Measurements from ENCODE around the gene KREMEN1.

The KREMEN1 gene

DNA sequence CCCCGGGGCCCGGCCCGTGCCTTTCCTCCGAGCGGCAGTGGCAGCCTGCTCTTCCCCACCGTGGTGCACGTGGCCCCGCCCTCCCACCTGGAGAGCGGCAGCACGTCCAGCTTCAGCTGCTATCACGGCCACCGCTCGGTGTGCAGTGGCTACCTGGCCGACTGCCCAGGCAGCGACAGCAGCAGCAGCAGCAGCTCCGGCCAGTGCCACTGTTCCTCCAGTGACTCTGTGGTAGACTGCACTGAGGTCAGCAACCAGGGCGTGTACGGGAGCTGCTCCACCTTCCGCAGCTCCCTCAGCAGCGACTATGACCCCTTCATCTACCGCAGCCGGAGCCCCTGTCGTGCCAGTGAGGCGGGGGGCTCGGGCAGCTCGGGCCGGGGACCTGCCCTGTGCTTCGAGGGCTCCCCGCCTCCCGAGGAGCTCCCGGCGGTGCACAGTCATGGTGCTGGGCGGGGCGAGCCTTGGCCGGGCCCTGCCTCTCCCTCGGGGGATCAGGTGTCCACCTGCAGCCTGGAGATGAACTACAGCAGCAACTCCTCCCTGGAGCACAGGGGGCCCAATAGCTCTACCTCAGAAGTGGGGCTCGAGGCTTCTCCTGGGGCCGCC is 23.1 kb upstream of the KREMEN1 start:
- no peak for DNase-seq

DNA sequence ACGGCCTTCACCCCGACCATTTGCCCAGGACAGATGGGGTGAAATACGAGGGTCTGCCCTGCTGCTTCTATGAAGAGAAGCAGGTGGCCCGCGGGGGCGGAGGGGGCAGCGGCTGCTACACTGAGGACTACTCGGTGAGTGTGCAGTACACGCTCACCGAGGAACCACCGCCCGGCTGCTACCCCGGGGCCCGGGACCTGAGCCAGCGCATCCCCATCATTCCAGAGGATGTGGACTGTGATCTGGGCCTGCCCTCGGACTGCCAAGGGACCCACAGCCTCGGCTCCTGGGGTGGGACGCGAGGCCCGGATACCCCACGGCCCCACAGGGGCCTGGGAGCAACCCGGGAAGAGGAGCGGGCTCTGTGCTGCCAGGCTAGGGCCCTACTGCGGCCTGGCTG is 22.4 kb upstream of the KREMEN1 start:
- no peak for DNase-seq

DNA sequence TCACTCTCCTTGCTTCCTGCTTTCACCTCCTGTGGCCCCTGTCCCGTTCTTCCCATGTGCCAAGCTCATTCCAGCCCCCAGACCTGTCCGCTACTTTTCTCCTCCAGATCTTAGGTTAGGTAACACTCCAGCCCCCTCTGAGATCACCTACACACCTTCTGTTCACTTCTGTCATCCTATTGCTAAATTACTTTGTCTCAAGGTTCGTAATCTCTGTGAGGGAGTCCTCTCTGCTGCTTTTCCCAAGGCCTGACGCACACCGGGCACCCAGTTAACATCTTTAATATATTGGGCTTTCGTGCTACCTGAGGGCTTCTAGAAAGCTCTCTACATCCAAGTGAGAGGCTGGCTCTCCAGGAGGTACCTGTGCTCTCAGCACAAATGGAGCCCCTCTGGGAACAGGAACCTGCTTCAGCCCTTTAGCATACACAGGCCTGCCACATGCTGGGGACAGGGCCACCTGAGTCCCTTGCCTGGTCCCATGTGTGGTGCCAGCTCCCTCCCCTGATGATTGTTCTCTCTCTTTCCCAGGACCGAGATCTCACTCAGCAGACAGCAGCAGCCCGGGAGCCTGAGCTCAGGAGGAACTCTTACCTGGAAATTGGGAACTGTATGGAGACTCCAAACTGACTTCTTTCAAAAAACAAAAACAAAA is 19.7 kb upstream of the KREMEN1 start:
- DNase-seq: no peak

DNA sequence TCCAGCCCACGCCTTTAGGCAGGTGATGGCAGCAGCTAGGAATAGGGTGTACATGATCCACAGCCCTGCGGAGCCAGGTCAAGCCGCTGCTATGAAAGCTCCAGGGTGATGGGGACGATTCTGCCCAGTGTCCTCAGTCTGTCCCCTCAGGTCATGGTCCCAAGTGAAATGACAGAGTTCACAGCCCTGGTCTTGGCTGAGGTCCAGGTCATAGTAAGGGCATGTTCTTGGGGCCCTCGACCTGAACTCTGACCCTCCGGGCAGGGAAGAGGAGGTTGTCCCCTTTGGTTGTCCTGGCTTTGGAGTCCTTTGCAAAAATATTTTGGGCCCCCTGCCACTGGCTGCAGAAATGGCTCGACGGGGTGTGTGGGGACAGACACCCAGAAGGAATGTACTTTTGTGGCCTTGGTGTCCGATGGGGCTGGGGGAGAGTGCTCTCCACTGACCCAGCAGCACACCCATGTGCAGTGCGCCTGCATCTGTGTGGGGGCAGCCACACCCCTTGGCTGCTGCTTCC is 18.5 kb upstream of the KREMEN1 start:
- DNase-seq: no peak

DNA sequence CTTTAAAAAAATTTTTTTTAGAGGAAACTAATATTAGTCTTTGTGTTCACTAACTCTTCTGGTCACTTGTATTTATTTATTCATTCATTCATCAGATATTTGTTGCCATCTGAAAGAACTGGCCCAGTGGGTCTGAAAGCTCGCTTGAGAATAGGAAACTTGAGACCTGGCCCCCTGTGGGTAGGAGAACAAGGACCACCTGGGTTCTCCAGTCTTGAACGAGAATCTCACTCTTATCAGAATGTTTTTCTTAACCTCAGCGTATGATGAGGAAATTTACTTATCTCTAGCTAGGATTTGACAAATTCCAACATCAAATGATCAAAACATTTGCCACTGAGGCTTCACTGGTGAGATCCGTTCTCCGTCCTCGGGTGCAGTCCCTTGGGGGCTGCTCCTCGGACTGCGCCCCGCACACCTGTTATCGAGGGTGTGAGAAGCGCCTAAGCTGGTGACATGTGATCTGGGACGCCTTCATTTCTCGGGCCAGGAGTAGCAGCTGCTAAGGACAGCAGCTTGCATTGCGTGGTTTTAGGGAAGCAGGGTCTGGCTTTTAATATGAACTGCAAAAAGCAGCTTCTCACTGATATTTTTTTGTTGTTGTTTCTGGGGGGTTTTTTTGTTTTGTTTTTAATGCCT is 17.5 kb upstream of the KREMEN1 start:
- no peak for DNase-seq

DNA sequence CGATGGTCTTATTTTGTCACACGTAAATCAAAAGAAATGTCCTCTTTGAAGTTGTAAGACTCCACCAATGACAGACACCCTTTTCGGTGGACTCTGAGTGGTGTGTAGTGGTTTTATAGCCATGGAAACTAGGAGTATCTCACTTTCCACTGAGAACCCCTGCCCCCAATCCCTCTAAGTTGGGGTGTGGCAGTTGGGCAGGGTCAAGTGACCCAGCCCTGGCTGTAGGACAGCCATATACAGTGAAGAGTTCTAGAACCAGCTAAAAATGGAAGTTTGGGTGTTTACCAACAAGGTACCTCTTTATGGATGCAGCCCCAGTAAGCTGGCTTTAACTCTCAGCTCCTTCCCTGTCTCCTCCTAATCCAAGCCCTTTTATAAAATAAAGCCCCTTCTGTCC is 16.4 kb upstream of the KREMEN1 start:
- DNase-seq: no peak

DNA sequence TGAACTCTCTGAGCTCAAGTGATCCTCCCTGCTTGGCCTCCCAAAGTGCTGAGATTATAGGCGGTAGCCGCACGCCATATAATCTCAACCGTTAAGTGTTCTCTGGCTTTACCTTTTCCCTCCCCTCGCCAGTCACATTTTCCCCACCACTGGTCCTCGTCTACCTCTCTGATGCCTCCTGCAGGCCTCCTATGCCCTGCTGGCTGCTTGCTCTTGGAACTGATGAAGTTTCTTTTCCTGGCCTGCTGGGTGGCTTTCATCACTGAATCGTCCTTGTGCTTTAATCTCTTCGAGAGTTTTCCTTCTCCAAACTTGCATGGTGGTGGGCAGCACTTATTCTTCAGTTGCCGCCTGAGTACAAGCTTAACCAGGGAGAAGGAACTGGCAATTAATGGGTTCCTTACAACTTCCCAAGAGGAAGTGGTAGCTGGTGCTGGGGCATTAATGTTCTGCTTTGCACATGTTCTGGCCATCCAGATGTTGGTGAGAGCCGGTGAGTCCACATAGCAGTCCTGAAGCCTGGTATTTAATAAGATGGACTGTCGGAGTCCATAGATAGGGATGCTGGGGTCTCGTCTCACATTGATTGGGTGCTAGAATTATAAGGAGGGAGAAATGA is 12.5 kb upstream of the KREMEN1 start:
- no peak for DNase-seq

DNA sequence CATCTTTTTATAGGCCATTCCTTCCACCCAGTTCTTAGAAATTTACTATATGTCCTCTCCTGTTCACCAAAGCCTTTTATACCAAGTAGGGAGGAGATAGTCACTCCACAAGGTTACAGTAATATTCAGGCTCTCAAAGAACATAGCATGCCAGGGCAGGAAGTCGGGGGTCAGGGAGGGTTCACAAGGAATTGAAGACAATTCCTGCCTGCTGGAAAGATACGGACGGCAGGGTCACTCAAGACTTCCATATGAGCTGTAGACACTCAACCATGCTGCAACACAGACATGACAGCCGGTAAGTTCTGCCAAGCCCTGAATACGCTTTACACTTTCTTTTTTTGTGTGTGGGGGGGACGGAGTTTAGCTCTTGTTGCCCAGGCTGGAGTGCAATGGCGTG is 11.9 kb upstream of the KREMEN1 start:
- DNase-seq: no peak

DNA sequence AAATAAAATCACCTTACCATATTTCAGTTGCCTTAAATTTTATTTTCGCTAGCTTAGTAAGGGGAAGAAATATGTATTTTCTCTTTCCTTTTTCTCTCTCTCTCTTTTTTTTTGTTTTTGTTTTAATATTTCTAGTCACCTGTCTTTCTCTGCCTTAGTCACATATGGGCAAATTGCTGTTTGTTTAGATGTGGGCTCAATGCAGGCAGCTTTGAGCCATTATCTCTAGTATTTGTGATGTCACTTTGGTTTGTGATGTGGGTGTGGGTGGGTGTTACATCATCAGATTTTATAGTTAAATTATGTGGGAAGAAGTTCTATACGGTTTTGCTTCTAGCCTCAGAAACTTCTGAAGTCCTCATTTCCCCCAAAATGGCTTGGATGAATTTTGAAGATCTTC is 11.1 kb upstream of the KREMEN1 start, which contains the start of gene C22orf31:
Gene C22orf31 (minus strand): TSS at position 59 of the 400 bp plus-strand sequence. CDS start 39 bp downstream, at position 20.
- DNase-seq: no peak

DNA sequence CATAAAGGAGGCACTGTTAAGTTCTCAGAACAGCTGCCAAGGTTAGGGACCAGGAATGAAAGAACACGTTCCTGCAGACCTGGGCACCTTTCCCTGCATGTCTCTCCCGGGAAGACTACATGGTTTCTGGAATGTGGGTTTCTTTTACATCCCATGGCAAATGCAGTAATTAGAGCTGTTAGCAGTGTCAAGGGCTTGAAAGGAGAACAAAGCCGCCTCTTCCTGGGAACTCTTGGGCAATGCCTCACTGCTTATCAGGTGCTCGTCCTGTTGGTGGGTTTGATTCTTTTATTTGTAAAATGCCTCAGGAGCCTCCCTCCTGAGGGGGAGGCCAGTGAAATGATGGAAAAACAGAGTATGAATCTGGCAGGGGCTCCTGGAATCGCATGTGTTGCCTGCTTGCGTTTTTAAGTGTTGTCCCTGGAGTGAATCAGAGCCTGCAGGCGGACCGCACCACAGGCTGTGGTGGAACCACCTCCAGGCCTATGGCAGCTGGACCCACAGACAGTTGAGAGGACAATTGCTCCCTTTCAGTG is 10.5 kb upstream of the KREMEN1 start:
- DNase-seq: no peak

DNA sequence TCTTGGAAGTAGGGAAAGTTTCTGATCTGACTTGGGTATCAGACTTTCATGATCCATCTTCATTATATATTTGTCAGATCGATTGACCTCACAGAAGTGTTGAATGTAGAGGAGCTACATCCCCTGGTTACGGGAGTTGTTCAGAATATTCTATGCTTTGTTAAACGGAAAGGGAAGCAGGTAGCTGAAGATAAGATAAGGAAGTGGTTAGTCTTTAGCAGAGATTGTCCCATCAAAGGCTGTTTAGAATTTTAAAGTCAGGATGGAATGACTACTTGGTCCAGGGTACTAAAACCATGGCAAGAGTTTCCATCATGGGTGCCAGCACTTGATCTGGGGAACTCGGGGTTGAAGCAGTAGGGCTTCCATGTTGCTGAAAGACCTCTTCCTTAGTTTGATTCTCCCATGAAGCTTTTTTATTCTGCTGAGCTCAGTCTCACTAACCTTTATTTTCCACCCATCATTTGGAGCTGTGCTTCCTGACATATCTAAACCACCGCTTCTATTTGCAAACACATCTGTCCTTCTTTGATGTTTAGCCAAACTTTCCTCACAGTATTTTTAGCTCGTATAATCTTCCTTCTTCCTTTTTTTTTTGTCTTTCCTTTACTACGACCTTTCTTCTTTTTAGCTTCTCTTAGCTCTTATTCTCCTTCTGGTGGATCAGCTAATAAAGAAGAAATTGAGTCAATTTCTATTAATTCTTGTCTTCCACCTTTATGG is 7.2 kb upstream of the KREMEN1 start:
- no peak for DNase-seq

DNA sequence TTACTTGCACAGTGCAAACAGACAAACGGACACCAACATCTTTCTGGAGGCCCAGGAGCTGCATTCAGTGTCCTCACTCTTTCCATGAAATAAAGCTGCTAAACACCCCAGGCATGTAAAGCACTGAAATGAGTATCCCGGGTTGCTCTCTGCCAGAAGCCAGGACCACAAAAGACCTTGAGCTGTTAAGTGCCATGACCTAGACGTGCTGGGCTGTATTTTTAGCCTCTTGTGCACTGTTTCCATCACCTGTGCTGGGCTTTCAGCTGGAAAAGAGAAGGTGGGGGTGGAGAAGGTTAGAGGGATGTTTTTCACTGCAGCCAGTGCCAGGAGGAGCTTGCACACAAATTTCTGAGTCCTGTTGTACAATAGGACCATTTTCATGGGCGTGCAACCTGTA is 3.4 kb upstream of the KREMEN1 start:
- no peak for DNase-seq

DNA sequence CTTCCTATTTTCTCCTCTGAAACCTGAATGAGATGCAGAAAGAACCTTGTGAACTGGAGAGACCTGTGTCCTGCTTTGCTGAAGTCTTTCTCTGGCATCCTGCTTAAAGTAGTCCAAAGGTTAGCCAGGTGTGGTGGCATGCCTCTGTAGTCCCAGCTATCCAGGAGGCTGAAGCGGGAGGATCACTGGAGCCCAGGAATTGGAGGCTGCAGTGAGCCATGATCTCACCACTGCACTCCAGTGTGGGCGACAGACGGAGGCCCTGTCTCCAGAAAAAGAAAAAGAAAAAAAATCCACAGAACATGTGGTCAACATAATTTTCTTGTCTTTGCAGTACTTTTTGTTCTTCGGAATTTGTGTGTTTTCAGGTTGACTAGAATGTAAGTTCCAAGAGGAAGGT is 2.3 kb upstream of the KREMEN1 start:
- DNase-seq: no peak

DNA sequence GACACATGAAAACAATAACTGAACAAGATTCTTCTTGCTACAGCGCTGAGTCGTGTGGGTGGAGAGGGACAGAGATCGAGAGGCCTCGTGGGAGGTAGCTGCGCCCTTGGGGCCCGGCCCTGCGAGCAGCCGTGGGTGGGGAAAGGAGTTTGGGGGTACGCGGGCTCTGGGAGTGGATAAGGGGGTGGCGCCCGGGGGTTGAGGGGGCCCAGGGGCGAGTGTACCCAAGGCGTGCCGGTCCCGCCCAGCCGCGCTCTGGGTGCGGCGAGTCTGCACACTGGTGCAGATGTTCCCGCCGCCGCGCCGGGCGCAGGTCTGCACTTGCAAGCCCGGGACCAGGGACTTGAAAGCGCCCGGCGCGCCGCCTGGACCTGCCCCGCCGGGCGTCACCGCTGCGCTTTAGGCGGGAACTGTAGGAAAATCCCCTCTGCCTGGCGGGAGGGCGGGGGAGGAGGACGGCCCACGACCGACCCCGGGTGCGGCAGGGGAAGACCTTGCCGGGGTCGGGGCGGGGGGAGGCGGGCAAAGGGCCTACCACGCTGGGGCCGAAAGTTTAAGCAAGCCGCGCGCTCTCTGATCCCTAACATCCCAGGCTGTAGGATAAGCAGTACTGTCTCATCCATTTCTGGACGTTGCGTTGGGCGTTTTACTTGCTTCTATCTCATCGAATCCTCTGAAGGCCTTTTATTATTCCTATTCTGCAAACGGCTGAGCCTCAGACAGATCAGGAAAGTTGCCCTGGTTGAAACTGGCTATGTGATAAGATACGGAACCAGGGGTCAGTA is 1.4 kb upstream of the KREMEN1 start:
- DNase-seq: peak; percentile 23 to 30

DNA sequence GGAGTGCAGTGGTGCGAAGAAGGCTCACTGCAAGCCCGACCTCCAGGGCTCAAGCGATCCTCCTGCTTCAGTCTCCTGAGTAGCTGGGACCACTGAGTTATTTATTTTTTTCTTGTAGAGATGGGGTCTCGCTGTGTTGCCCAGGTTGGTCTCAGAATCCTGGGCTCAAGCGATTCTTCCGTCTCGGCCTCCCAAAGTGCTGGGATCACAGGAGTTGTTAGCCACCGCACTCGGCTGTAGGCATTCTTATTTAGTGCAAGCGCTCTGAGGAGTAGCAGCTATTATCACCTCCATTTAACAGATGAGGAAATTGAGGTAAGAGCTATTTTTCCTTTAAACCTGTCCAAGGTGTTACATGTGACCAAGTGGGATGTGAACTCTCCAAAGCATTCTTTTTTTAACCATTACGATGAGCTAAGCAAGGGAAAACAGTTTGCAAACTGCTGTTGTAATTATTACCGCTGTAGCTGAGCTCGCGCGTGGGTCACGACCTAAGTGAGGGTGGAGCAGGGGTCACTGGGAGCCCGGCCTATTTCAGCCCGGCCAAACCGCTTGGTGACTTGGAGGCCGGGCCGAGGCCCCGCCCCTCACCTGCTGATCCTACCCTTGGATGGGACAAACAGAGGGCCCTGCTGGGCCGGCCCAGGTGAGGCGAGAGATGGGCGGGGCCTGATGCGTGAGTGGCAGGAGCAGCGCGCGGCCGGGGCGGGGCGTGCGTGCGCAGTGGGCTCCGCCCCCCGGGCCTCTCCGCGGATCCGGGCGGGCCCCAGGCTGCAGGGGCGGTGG is 449 bp upstream of the KREMEN1 start:
- DNase-seq: peak; percentile 70 to 83

DNA sequence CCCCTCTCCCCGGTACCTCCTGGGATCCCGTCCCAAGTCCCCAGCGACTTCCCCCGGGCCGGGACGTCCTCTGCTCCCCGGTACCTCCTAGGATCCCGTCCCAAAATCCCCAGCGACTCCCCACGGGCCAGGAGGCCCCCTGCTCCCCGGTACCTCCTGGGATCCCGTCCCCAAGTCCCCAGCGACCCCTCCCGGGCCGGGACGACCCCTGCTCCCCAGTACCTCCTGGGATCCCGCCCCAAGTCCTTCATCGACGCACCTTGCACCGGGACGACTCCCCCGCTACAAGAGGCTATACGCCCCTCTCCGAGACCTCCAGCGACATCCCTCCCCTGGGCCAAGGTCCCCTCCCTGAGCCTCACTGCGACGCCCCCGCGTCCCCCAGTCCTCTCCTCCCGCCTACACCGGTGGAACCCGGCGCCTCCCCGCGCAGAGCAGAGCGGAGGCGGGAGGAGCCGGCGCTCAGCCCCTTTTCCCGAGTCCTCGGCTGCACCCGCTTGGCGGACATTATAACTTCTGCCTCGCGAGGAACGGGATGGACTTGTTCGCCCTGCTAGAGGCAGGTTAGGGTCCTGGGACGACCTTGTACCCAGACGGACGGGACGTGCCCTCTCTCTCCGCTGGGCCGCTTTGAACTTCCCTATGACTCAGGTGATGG is 912 bp downstream of the KREMEN1 start:
- DNase-seq: no peak

DNA sequence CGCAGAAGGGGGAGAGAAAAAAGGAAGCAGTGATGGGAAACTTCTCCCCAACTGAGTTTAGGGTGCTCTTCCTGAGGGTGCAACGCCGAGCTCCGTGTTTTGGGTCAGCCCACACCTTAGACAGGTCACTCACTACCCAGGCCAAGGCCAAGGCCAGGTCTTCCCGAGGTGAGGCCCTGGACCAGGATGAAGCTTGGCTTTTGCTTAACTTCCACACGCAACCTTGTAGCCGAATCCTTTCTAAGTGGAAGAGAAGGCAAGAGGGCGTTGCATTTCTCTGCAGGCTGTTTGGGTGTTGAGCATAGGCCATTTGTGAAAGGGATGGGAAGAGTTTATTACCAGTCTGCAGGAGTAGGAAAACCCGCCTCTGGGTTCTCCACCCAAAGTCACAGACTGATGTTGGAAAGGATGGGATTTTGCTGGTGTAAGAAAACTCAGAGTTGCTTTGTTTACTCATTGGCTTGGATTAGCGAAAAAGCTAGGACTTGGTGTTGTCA is 1.5 kb downstream of the KREMEN1 start:
- DNase-seq: no peak

DNA sequence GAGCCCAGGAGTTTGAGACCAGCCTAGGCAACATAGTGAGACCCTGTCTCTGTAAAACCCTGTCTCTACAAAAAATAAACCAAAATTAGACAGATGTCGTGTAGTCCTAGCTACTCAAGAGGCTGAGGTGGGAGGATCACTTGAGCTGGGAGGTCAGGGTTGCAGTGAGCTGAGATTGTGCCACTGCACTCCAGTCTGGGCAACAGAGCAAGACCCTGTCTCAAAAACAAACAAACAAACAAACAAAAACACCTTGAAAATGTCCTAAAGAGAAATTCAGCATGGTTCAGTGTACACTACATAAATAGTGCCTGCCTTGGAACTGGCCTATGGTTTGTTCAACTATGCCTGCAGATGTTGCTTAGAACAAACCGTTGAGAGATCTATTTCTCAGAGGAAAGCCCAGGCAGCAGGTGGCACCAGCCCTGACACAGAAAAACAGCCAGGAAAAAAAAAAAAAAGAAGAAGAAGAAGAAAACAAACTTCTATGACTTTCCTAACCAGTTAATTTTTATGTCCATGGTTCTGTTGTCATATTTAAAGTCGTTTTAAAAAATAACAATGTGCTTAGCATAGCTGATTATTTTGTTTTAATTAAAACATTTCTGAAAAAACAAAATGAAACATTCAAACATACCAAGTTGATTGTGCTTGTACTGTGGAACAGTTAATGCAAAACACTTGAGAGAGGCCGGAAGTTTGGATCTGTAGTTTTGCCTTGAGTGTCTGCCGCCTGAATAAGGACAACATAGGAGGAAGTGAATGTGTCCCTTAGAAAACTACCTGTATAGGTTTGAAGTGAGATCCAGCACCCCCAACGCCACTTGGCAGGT is 5.4 kb downstream of the KREMEN1 start:
- no peak for DNase-seq

DNA sequence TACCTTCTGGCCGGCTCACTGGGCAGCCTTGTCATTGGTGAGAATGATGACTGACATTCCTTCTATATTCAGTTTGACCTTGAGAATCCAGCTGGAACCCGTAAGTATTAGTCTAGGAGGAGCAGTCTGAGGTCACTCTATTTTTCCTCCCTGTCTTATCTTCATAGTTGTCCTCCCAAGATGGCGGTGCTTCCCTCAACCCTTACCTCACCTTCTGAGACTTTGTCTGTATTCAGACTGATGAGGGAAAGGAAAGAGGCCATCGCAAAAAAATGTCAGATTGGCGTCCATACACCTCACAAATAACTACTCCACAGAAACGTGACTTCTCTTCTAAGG is 6.0 kb downstream of the KREMEN1 start:
- no peak for DNase-seq

Data from stimulated activated CD4-positive, alpha-beta T cell treated with anti-CD3 and anti-CD28 coated beads, Interleukin-2, amount 100 ng/mL, for 48 hours (primary cell).